ENCODE data around the gene SNX21.

SNX21 gene

GRCh38 chr20:45833883-45834796 is 541 bp downstream of the SNX21 start:
- no peaks in the 10 kb centered on the region for H3K27me3 ChIP-seq (ENCODE audit: control insufficient read depth in 5 of 5, insufficient read depth in 4 of 5, low read length in 5 of 5)
- peak overlapping the region; percentile 71 to 85 (median 83) for H3K4me3 ChIP-seq (ENCODE audit: low read depth in 1 of 5, low read length in 5 of 5)

GRCh38 chr20:45834797-45835161 is 1.2 kb downstream of the SNX21 start:
- Histone ChIP-seq H3K27me3 (ENCODE audit: control insufficient read depth in 5 of 5, insufficient read depth in 4 of 5, low read length in 5 of 5) (no peaks in the 10 kb centered on the region), H3K9ac (ENCODE audit: low read length in 5 of 5) (peak overlapping the region; percentile 63 to 90 (median 73)), H3K36me3 (ENCODE audit: control insufficient read depth in 5 of 5, insufficient read depth in 5 of 5, low read length in 5 of 5) (peaks cover 0 to 15% (median 2%) of the 10 kb centered on the region in 5 donors), H3K27ac (ENCODE audit: low read depth, low read length) (peak overlapping the region; percentile 94), H3K4me3 (ENCODE audit: low read depth in 1 of 5, low read length in 5 of 5) (peak overlapping the region; percentile 71 to 85 (median 83)), H3K4me1 (ENCODE audit: control insufficient read depth in 5 of 5, insufficient read depth in 5 of 5, low read length in 5 of 5) (peaks cover 6 to 50% (median 45%) of the 10 kb centered on the region in 5 donors), H3K9me3 (ENCODE audit: control insufficient read depth in 5 of 5, low read length in 5 of 5) (no peaks in the 10 kb centered on the region)

More at GRCh38 chr20:45833883-45834796, 541 bp downstream of the SNX21 start:
- peak overlapping the region; percentile 94 for H3K27ac ChIP-seq (ENCODE audit: low read depth, low read length)
- peaks cover 6 to 50% (median 45%) of the 10 kb centered on the region in 5 donors for H3K4me1 ChIP-seq (ENCODE audit: control insufficient read depth in 5 of 5, insufficient read depth in 5 of 5, low read length in 5 of 5)
- H3K9me3 ChIP-seq (ENCODE audit: control insufficient read depth in 5 of 5, low read length in 5 of 5), result no peaks in the 10 kb centered on the region
- H3K9ac ChIP-seq (ENCODE audit: low read length in 5 of 5), result peak overlapping the region in 4 of 5 donors; percentile 72 to 90 (median 81)
- peaks cover 0 to 13% (median 0%) of the 10 kb centered on the region in 5 donors for H3K36me3 ChIP-seq (ENCODE audit: control insufficient read depth in 5 of 5, insufficient read depth in 5 of 5, low read length in 5 of 5)

GRCh38 chr20:45835329-45835765 is 1.7 kb downstream of the SNX21 start:
- H3K4me3 ChIP-seq (ENCODE audit: low read depth in 1 of 5, low read length in 5 of 5), result peak overlapping the region; percentile 71 to 85 (median 83)
- H3K4me1 ChIP-seq (ENCODE audit: control insufficient read depth in 5 of 5, insufficient read depth in 5 of 5, low read length in 5 of 5), result peaks cover 6 to 51% (median 45%) of the 10 kb centered on the region in 5 donors
- peak overlapping the region in 4 of 5 donors; percentile 72 to 90 (median 83) for H3K9ac ChIP-seq (ENCODE audit: low read length in 5 of 5)
- H3K27me3 ChIP-seq (ENCODE audit: control insufficient read depth in 5 of 5, insufficient read depth in 4 of 5, low read length in 5 of 5), result no peaks in the 10 kb centered on the region
- peaks cover 2 to 21% (median 7%) of the 10 kb centered on the region in 5 donors for H3K36me3 ChIP-seq (ENCODE audit: control insufficient read depth in 5 of 5, insufficient read depth in 5 of 5, low read length in 5 of 5)
- H3K27ac ChIP-seq (ENCODE audit: low read depth, low read length), result peak overlapping the region; percentile 94
- H3K9me3 ChIP-seq (ENCODE audit: control insufficient read depth in 5 of 5, low read length in 5 of 5), result no peaks in the 10 kb centered on the region

GRCh38 chr20:45835825-45836224 is 2.2 kb downstream of the SNX21 start:
- H3K4me3 ChIP-seq (ENCODE audit: low read depth in 1 of 5, low read length in 5 of 5), result peak overlapping the region; percentile 71 to 85 (median 83)
- H3K4me1 ChIP-seq (ENCODE audit: control insufficient read depth in 5 of 5, insufficient read depth in 5 of 5, low read length in 5 of 5), result peaks cover 6 to 55% (median 45%) of the 10 kb centered on the region in 5 donors
- H3K36me3 ChIP-seq (ENCODE audit: control insufficient read depth in 5 of 5, insufficient read depth in 5 of 5, low read length in 5 of 5), result peaks cover 2 to 26% (median 11%) of the 10 kb centered on the region in 5 donors
- H3K9me3 ChIP-seq (ENCODE audit: control insufficient read depth in 5 of 5, low read length in 5 of 5), result no peaks in the 10 kb centered on the region
- H3K27me3 ChIP-seq (ENCODE audit: control insufficient read depth in 5 of 5, insufficient read depth in 4 of 5, low read length in 5 of 5), result no peaks in the 10 kb centered on the region
- peak overlapping the region; percentile 94 for H3K27ac ChIP-seq (ENCODE audit: low read depth, low read length)
- peak overlapping the region in 4 of 5 donors; percentile 12 to 90 (median 83) for H3K9ac ChIP-seq (ENCODE audit: low read length in 5 of 5)

- Histone ChIP-seq H3K27me3 (ENCODE audit: control insufficient read depth in 5 of 5, insufficient read depth in 4 of 5, low read length in 5 of 5) (no peaks in the 10 kb centered on the region), H3K27ac (ENCODE audit: low read depth, low read length) (peak overlapping the region; percentile 94), H3K4me1 (ENCODE audit: control insufficient read depth in 5 of 5, insufficient read depth in 5 of 5, low read length in 5 of 5) (peaks cover 6 to 65% (median 47%) of the 10 kb centered on the region in 5 donors), H3K4me3 (ENCODE audit: low read depth in 1 of 5, low read length in 5 of 5) (peak overlapping the region; percentile 0 to 49 (median 34)), H3K36me3 (ENCODE audit: control insufficient read depth in 5 of 5, insufficient read depth in 5 of 5, low read length in 5 of 5) (peaks cover 2 to 36% (median 21%) of the 10 kb centered on the region in 5 donors), H3K9me3 (ENCODE audit: control insufficient read depth in 5 of 5, low read length in 5 of 5) (no peaks in the 10 kb centered on the region), H3K9ac (ENCODE audit: low read length in 5 of 5) (peak overlapping the region in 3 of 5 donors; percentile 7 to 51 (median 32))
Measured at GRCh38 chr20:45836841-45837240, 3.2 kb downstream of the SNX21 start.

- peaks cover 4 to 57% (median 36%) of the 10 kb centered on the region in 5 donors for H3K4me1 ChIP-seq (ENCODE audit: control insufficient read depth in 5 of 5, insufficient read depth in 5 of 5, low read length in 5 of 5)
- peaks cover 4 to 72% (median 57%) of the 10 kb centered on the region in 5 donors for H3K36me3 ChIP-seq (ENCODE audit: control insufficient read depth in 5 of 5, insufficient read depth in 5 of 5, low read length in 5 of 5)
- H3K9me3 ChIP-seq (ENCODE audit: control insufficient read depth in 5 of 5, low read length in 5 of 5), result no peaks in the 10 kb centered on the region
- no peak overlapping the region for H3K4me3 ChIP-seq (ENCODE audit: low read depth in 1 of 5, low read length in 5 of 5)
- H3K9ac ChIP-seq (ENCODE audit: low read length in 5 of 5), result no peak overlapping the region
- H3K27me3 ChIP-seq (ENCODE audit: control insufficient read depth in 5 of 5, insufficient read depth in 4 of 5, low read length in 5 of 5), result no peaks in the 10 kb centered on the region
- peak overlapping the region; percentile 60 for H3K27ac ChIP-seq (ENCODE audit: low read depth, low read length)
Measured at GRCh38 chr20:45840700-45841198, 7.2 kb downstream of the SNX21 start.

- Histone ChIP-seq H3K27me3 (ENCODE audit: control insufficient read depth in 5 of 5, insufficient read depth in 4 of 5, low read length in 5 of 5) (no peaks in the 10 kb centered on the region), H3K9me3 (ENCODE audit: control insufficient read depth in 5 of 5, low read length in 5 of 5) (no peaks in the 10 kb centered on the region), H3K4me1 (ENCODE audit: control insufficient read depth in 5 of 5, insufficient read depth in 5 of 5, low read length in 5 of 5) (peaks cover 4 to 53% (median 32%) of the 10 kb centered on the region in 5 donors), H3K36me3 (ENCODE audit: control insufficient read depth in 5 of 5, insufficient read depth in 5 of 5, low read length in 5 of 5) (peaks cover 4 to 76% (median 61%) of the 10 kb centered on the region in 5 donors), H3K9ac (ENCODE audit: low read length in 5 of 5) (peak overlapping the region in 1 of 5 donors; percentile 23), H3K4me3 (ENCODE audit: low read depth in 1 of 5, low read length in 5 of 5) (no peak overlapping the region), H3K27ac (ENCODE audit: low read depth, low read length) (peak overlapping the region; percentile 69)
Measured at GRCh38 chr20:45841407-45842129, 8.0 kb downstream of the SNX21 start.

GRCh38 chr20:45842169-45842812 is 8.7 kb downstream of the SNX21 start:
- Histone ChIP-seq H3K27me3 (ENCODE audit: control insufficient read depth in 5 of 5, insufficient read depth in 4 of 5, low read length in 5 of 5) (no peaks in the 10 kb centered on the region), H3K4me3 (ENCODE audit: low read depth in 1 of 5, low read length in 5 of 5) (no peak overlapping the region), H3K9me3 (ENCODE audit: control insufficient read depth in 5 of 5, low read length in 5 of 5) (no peaks in the 10 kb centered on the region), H3K9ac (ENCODE audit: low read length in 5 of 5) (peak overlapping the region in 3 of 5 donors; percentile 1 to 29 (median 23)), H3K36me3 (ENCODE audit: control insufficient read depth in 5 of 5, insufficient read depth in 5 of 5, low read length in 5 of 5) (peaks cover 4 to 75% (median 62%) of the 10 kb centered on the region in 5 donors), H3K4me1 (ENCODE audit: control insufficient read depth in 5 of 5, insufficient read depth in 5 of 5, low read length in 5 of 5) (peaks cover 4 to 46% (median 25%) of the 10 kb centered on the region in 5 donors), H3K27ac (ENCODE audit: low read depth, low read length) (peak overlapping the region; percentile 69)

- Histone ChIP-seq H3K36me3 (ENCODE audit: control insufficient read depth in 5 of 5, insufficient read depth in 5 of 5, low read length in 5 of 5) (peaks cover 4 to 80% (median 68%) of the 10 kb centered on the region in 5 donors), H3K9ac (ENCODE audit: low read length in 5 of 5) (no peak overlapping the region), H3K9me3 (ENCODE audit: control insufficient read depth in 5 of 5, low read length in 5 of 5) (no peaks in the 10 kb centered on the region), H3K4me3 (ENCODE audit: low read depth in 1 of 5, low read length in 5 of 5) (no peak overlapping the region), H3K4me1 (ENCODE audit: control insufficient read depth in 5 of 5, insufficient read depth in 5 of 5, low read length in 5 of 5) (peaks cover 4 to 43% (median 23%) of the 10 kb centered on the region in 5 donors), H3K27ac (ENCODE audit: low read depth, low read length) (peak overlapping the region; percentile 69), H3K27me3 (ENCODE audit: control insufficient read depth in 5 of 5, insufficient read depth in 4 of 5, low read length in 5 of 5) (no peaks in the 10 kb centered on the region)
Measured at GRCh38 chr20:45843506-45843905, 9.9 kb downstream of the SNX21 start.

Measured in subcutaneous abdominal adipose tissue (tissue), 5 donors.